ENCODE measurements around the gene ACOD1.
"Not testable (repeated sequence)": the region's sequence is repeated elsewhere in the genome, so short reads cannot be mapped to it uniquely, and the experiment has no call there.

Gene ACOD1

DNA sequence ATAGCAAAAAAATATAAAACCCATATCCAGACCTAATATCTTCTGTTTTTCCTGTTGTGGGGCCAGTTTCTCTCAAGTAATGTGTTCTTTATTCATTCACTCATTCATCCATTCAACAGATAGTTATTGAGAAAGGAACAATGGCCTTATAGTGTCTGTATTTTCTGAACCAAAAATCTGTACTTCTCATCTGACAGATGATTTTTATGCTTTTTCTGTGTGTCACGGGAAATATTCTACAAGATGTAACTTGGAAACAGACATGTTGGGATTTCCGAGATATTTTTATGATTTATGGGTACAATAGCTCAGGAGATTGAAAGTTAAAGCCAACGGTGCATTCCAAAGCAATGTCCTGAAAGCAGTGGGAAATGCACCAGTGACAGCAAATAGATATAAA, 5.7 kb downstream of the ACOD1 start:
- no peaks in the 10 kb centered on the region for H3K36me3 ChIP-seq (ENCODE audit: insufficient read depth, low read length)
- 93% methylated on average over 3 of the region's 3 CpGs for WGBS
- H3K27me3 ChIP-seq (ENCODE audit: insufficient read depth, low read length): no peaks in the 10 kb centered on the region

GRCh38 chr13:76954538-76954937, 6.2 kb downstream of the ACOD1 start:
- WGBS: 87% methylated on average over 6 of the region's 6 CpGs
- Histone ChIP-seq H3K27ac (ENCODE audit: low read depth, low read length) (no peak overlapping the region), H3K27me3 (ENCODE audit: insufficient read depth, low read length) (no peaks in the 10 kb centered on the region)

More for the DNA sequence above, 5.7 kb downstream of the ACOD1 start:
- H3K4me1 ChIP-seq (ENCODE audit: insufficient read depth, low read length): no peaks in the 10 kb centered on the region
- H3K27ac ChIP-seq (ENCODE audit: low read depth, low read length): no peak overlapping the region
- no peak overlapping the region for H3K9ac ChIP-seq (ENCODE audit: low read depth, low read length)
- peaks cover 7% of the 10 kb centered on the region; the same call in 1 of the 2 replicates for H3K9me3 ChIP-seq (ENCODE audit: insufficient read depth, low read depth, low read length)
- no peak overlapping the region for H3K4me3 ChIP-seq (ENCODE audit: low read length)

GRCh38 chr13:76955193-76955592, 6.9 kb downstream of the ACOD1 start:
- Histone ChIP-seq H3K4me1 (ENCODE audit: insufficient read depth, low read length) (no peaks in the 10 kb centered on the region), H3K4me3 (ENCODE audit: low read length) (no peak overlapping the region), H3K27ac (ENCODE audit: low read depth, low read length) (no peak overlapping the region), H3K36me3 (ENCODE audit: insufficient read depth, low read length) (no peaks in the 10 kb centered on the region), H3K9me3 (ENCODE audit: insufficient read depth, low read depth, low read length) (peaks cover 18% of the 10 kb centered on the region), H3K9ac (ENCODE audit: low read depth, low read length) (no peak overlapping the region), H3K27me3 (ENCODE audit: insufficient read depth, low read length) (no peaks in the 10 kb centered on the region)
- WGBS: 90% methylated on average over 4 of the region's 4 CpGs

More at GRCh38 chr13:76954538-76954937, 6.2 kb downstream of the ACOD1 start:
- peaks cover 13% of the 10 kb centered on the region for H3K9me3 ChIP-seq (ENCODE audit: insufficient read depth, low read depth, low read length)
- no peak overlapping the region for H3K4me3 ChIP-seq (ENCODE audit: low read length)
- H3K9ac ChIP-seq (ENCODE audit: low read depth, low read length): no peak overlapping the region
- no peaks in the 10 kb centered on the region for H3K4me1 ChIP-seq (ENCODE audit: insufficient read depth, low read length)
- H3K36me3 ChIP-seq (ENCODE audit: insufficient read depth, low read length): no peaks in the 10 kb centered on the region

DNA sequence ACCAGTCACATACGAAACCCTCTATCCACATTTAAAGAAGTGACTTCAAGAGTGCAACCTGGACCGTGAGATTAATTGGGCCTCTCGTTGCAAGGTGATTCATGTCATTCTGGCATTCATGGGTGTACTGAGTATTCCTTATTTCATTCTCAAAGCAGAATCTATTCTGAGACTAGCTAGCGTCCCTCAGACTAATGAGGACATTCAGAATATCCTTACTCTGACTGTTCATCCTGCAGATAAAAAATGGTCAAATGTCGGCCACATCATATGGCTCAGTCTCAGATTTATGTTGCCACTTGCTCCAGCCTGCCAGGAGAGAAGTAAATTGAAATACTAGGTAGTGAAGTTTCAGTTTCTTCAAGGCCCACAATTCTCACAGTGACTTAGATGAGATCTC, 7.3 kb downstream of the ACOD1 start:
- Histone ChIP-seq H3K4me3 (ENCODE audit: low read length) (no peak overlapping the region), H3K4me1 (ENCODE audit: insufficient read depth, low read length) (no peaks in the 10 kb centered on the region), H3K27me3 (ENCODE audit: insufficient read depth, low read length) (no peaks in the 10 kb centered on the region), H3K36me3 (ENCODE audit: insufficient read depth, low read length) (no peaks in the 10 kb centered on the region), H3K9me3 (ENCODE audit: insufficient read depth, low read depth, low read length) (peaks cover 22% of the 10 kb centered on the region), H3K9ac (ENCODE audit: low read depth, low read length) (no peak overlapping the region), H3K27ac (ENCODE audit: low read depth, low read length) (no peak overlapping the region)
- 93% methylated on average over 5 of the region's 5 CpGs for WGBS

GRCh38 chr13:76958841-76959432, 10.6 kb downstream of the ACOD1 start:
- no peak overlapping the region for H3K9ac ChIP-seq (ENCODE audit: low read depth, low read length)
- H3K27me3 ChIP-seq (ENCODE audit: insufficient read depth, low read length): no peaks in the 10 kb centered on the region
- H3K4me1 ChIP-seq (ENCODE audit: insufficient read depth, low read length): no peaks in the 10 kb centered on the region
- H3K36me3 ChIP-seq (ENCODE audit: insufficient read depth, low read length): no peaks in the 10 kb centered on the region
- H3K4me3 ChIP-seq (ENCODE audit: low read length): no peak overlapping the region
- peaks cover 31% of the 10 kb centered on the region for H3K9me3 ChIP-seq (ENCODE audit: insufficient read depth, low read depth, low read length)
- no peak overlapping the region for H3K27ac ChIP-seq (ENCODE audit: low read depth, low read length)
- WGBS: 91% methylated on average over 4 of the region's 4 CpGs

DNA sequence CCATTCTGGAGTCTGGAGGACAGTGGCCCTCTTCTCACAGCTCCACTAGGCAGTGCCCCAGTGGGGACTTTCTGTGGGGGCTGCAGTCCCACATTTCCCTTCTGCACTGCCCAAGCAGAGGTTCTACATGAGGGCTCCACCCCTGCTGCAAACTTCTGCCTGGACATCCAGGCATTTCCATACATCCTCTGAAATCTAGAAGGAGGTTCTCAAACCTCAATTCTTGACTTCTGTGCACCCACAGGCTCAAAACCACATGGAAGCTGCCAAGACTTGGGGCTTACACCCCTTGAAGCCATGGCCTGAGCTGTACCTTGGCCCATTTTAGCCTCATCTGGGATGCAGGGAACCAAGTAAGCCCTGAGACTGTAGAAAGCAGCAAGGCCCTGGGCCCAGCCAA, 11.4 kb downstream of the ACOD1 start:
- H3K9me3 ChIP-seq (ENCODE audit: insufficient read depth, low read depth, low read length): peaks cover 31% of the 10 kb centered on the region
- H3K27me3 ChIP-seq (ENCODE audit: insufficient read depth, low read length); H3K36me3 ChIP-seq (ENCODE audit: insufficient read depth, low read length); H3K9ac ChIP-seq (ENCODE audit: low read depth, low read length); H3K4me1 ChIP-seq (ENCODE audit: insufficient read depth, low read length); H3K4me3 ChIP-seq (ENCODE audit: low read length); H3K27ac ChIP-seq (ENCODE audit: low read depth, low read length): not testable (repeated sequence)

- Histone ChIP-seq H3K9me3 (ENCODE audit: insufficient read depth, low read depth, low read length) (peaks cover 6% of the 10 kb centered on the region; the same call in 1 of the 2 replicates), H3K9ac (ENCODE audit: low read depth, low read length) (no peak overlapping the region), H3K27ac (ENCODE audit: low read depth, low read length) (no peak overlapping the region), H3K36me3 (ENCODE audit: insufficient read depth, low read length) (no peaks in the 10 kb centered on the region), H3K4me3 (ENCODE audit: low read length) (no peak overlapping the region), H3K4me1 (ENCODE audit: insufficient read depth, low read length) (no peaks in the 10 kb centered on the region), H3K27me3 (ENCODE audit: insufficient read depth, low read length) (no peaks in the 10 kb centered on the region)
- 92% methylated on average over 6 of the region's 6 CpGs for WGBS
Observed at GRCh38 chr13:76965759-76966421, 17.6 kb downstream of the ACOD1 start.

DNA sequence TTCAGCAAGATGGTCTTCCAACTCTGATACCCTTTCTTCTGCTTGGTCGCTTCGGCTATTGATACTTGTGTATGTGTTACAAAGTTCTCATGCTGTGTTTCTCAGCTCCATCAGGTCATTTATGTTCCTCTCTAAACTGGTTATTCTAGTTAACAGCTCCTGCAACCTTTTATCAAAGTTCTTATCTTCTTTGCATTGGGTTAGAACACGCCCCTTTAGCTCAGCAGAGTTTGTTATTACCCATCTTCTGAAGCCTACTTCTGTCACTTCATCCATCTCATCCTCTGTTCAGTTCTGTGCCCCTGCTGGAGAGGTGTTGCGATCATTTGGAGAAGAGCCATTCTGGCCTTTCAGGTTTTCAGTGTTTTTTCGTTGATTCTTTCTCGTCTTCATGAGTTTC, 18.7 kb downstream of the ACOD1 start:
- Histone ChIP-seq H3K4me1 (ENCODE audit: insufficient read depth, low read length) (no peaks in the 10 kb centered on the region), H3K27ac (ENCODE audit: low read depth, low read length) (no peak overlapping the region), H3K27me3 (ENCODE audit: insufficient read depth, low read length) (no peaks in the 10 kb centered on the region), H3K36me3 (ENCODE audit: insufficient read depth, low read length) (no peaks in the 10 kb centered on the region), H3K9ac (ENCODE audit: low read depth, low read length) (no peak overlapping the region), H3K9me3 (ENCODE audit: insufficient read depth, low read depth, low read length) (no peaks in the 10 kb centered on the region), H3K4me3 (ENCODE audit: low read length) (no peak overlapping the region)
- 92% methylated on average over 6 of the region's 6 CpGs for WGBS

- Histone ChIP-seq H3K4me1 (ENCODE audit: insufficient read depth, low read length) (no peaks in the 10 kb centered on the region), H3K9ac (ENCODE audit: low read depth, low read length) (no peak overlapping the region), H3K36me3 (ENCODE audit: insufficient read depth, low read length) (no peaks in the 10 kb centered on the region), H3K9me3 (ENCODE audit: insufficient read depth, low read depth, low read length) (no peaks in the 10 kb centered on the region), H3K4me3 (ENCODE audit: low read length) (no peak overlapping the region), H3K27me3 (ENCODE audit: insufficient read depth, low read length) (no peaks in the 10 kb centered on the region), H3K27ac (ENCODE audit: low read depth, low read length) (no peak overlapping the region)
- WGBS: 84% methylated on average over 6 of the region's 6 CpGs
Observed at GRCh38 chr13:76968041-76968440, 19.7 kb downstream of the ACOD1 start.

DNA sequence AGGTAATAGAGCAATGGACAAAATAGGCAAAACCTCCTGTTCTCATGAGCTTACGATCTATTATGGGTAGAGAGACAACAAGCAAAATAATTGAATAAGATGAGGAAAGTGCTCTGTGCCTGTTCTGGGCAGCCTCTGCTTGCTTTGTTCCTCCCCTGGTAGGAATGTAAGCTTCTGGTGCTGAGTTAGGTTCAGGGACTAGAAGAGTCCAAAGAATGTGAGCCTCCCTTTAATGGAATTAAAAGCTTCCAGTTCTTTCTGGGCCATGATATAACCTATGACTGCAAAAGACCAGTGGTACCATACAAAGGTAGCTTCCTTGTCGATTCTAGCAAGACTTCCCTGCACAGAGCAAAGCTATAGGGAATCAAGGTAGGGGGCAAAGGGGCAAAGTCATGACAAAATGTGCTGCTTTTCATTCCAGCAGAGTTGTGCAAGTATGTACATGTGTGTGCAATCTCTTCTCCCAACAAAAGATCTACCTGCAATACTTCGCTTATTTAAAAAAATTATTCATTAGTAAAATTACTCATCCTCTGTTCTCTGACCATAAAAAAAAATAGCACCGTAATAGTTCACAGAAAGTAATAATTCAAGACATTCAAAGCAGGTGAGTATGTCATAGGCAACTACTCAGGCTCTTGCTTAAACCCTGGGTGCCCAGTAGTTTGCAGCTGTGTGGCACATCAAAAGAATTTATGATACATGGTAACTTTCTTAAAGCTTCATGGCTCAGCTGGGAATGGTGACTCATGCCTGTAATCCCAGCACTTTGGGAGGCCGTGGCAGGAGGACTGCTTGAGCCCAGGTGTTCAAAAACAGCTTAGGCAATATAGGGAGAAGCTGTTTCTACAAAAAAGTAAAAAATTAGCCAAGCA, 21.4 kb downstream of the ACOD1 start:
- H3K27me3 ChIP-seq (ENCODE audit: insufficient read depth, low read length): no peaks in the 10 kb centered on the region
- H3K27ac ChIP-seq (ENCODE audit: low read depth, low read length): no peak overlapping the region
- H3K36me3 ChIP-seq (ENCODE audit: insufficient read depth, low read length): no peaks in the 10 kb centered on the region
- 79% methylated on average over 5 of the region's 5 CpGs for WGBS
- H3K9ac ChIP-seq (ENCODE audit: low read depth, low read length): no peak overlapping the region
- H3K4me1 ChIP-seq (ENCODE audit: insufficient read depth, low read length): no peaks in the 10 kb centered on the region
- H3K4me3 ChIP-seq (ENCODE audit: low read length): no peak overlapping the region
- H3K9me3 ChIP-seq (ENCODE audit: insufficient read depth, low read depth, low read length): no peaks in the 10 kb centered on the region

GRCh38 chr13:76971215-76971614, 22.9 kb downstream of the ACOD1 start:
- 96% methylated on average over 3 of the region's 3 CpGs for WGBS
- H3K9me3 ChIP-seq (ENCODE audit: insufficient read depth, low read depth, low read length): no peaks in the 10 kb centered on the region
- no peak overlapping the region for H3K4me3 ChIP-seq (ENCODE audit: low read length)
- H3K27me3 ChIP-seq (ENCODE audit: insufficient read depth, low read length): no peaks in the 10 kb centered on the region
- no peak overlapping the region for H3K27ac ChIP-seq (ENCODE audit: low read depth, low read length)
- no peak overlapping the region for H3K9ac ChIP-seq (ENCODE audit: low read depth, low read length)
- no peaks in the 10 kb centered on the region for H3K36me3 ChIP-seq (ENCODE audit: insufficient read depth, low read length)
- no peaks in the 10 kb centered on the region for H3K4me1 ChIP-seq (ENCODE audit: insufficient read depth, low read length)

Data from HUES64 (cell line).